ENCODE measurements around the gene SPSB4.

DNA sequence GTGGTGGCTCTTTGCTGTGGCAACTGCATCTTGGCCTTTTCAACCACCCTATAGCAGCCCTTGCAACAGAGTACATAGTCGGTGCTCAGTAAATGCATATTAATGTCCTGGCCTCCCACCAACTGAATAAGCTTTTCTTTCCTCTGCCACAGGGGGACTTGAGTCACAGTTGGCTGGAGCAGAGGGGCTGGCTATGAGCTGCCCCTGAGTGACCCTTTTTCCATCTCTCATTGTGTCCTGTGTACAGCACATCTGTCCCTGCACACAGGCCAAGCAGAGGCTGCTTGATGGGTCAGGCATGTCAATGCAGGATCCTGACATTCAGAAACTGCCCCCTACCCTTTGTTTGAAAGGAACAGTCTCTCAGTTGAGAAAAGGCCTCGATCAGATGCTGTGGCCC lies 22.4 kb downstream of the SPSB4 start:
- TF ChIP-seq POLR2A (IDR thresholded peaks at IDR 0.05), result no peak
- TF ChIP-seq, protein P1, sequence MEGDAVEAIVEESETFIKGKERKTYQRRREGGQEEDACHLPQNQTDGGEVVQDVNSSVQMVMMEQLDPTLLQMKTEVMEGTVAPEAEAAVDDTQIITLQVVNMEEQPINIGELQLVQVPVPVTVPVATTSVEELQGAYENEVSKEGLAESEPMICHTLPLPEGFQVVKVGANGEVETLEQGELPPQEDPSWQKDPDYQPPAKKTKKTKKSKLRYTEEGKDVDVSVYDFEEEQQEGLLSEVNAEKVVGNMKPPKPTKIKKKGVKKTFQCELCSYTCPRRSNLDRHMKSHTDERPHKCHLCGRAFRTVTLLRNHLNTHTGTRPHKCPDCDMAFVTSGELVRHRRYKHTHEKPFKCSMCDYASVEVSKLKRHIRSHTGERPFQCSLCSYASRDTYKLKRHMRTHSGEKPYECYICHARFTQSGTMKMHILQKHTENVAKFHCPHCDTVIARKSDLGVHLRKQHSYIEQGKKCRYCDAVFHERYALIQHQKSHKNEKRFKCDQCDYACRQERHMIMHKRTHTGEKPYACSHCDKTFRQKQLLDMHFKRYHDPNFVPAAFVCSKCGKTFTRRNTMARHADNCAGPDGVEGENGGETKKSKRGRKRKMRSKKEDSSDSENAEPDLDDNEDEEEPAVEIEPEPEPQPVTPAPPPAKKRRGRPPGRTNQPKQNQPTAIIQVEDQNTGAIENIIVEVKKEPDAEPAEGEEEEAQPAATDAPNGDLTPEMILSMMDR (IDR thresholded peaks at IDR 0.05 in 8 of 11, conservative IDR thresholded peaks at IDR 0.05 in 3 of 11), result no peak
- TF ChIP-seq POLR2AphosphoS5 (IDR thresholded peaks at IDR 0.05), result no peak
